Measurements from ENCODE around the gene RGS3.

- TF ChIP-seq CTCF (conservative IDR thresholded peaks at IDR 0.05), result no peak
- TF ChIP-seq ZFX (IDR thresholded peaks at IDR 0.05), result no peak
Measured at GRCh38 chr9:113630386-113631136, 167.0 kb downstream of the RGS3 start.
